NCI-H524 (cell line): ENCODE results near the gene C17orf113.
A peak's percentile ranks its signal among the peaks of the same experiment; 100 is the strongest.
"Not testable (repeated sequence)": the region's sequence is repeated elsewhere in the genome, so short reads cannot be mapped to it uniquely, and the experiment has no call there.

Experiments
- DNase-seq, 2 experiments: peaks; one replicate each; lab custom pipeline; 2025; lab: John Stamatoyannopoulos, UW

The C17orf113 gene

GRCh38 chr17:42042598-42043319 lies 7.6 kb downstream of the C17orf113 start:
- no peak for DNase-seq

GRCh38 chr17:42041619-42042018 lies 8.8 kb downstream of the C17orf113 start:
- no peak for DNase-seq

- no peak for DNase-seq
These were observed 9.6 kb downstream of the C17orf113 start for GRCh38 chr17:42040818-42041217.

GRCh38 chr17:42039794-42040763 lies 10.3 kb downstream of the C17orf113 start:
- DNase-seq: no peak

GRCh38 chr17:42038221-42038973 lies 12.0 kb downstream of the C17orf113 start:
- DNase-seq: no peak

GRCh38 chr17:42034059-42034458 lies 16.3 kb downstream of the C17orf113 start:
- DNase-seq: peak; percentile 35 to 73

- no peak for DNase-seq
These were observed 18.8 kb downstream of the C17orf113 start for GRCh38 chr17:42031584-42031983.

GRCh38 chr17:42028791-42029127 lies 21.6 kb downstream of the C17orf113 start:
- no peak for DNase-seq

GRCh38 chr17:42027961-42028790 lies 22.2 kb downstream of the C17orf113 start:
- peak in 1 of 2 experiments; percentile 50 for DNase-seq

- no peak for DNase-seq
These were observed 22.9 kb downstream of the C17orf113 start for GRCh38 chr17:42027590-42027889.

GRCh38 chr17:42026857-42027589 lies 23.4 kb downstream of the C17orf113 start:
- DNase-seq: peak in 1 of 2 experiments; percentile 56

GRCh38 chr17:42025936-42026335 lies 24.5 kb downstream of the C17orf113 start:
- no peak for DNase-seq

- DNase-seq: no peak
These were observed 25.2 kb downstream of the C17orf113 start for GRCh38 chr17:42025191-42025579.

GRCh38 chr17:42023524-42024349 lies 26.7 kb downstream of the C17orf113 start:
- DNase-seq: no peak

- DNase-seq: not testable (repeated sequence)
These were observed 29.6 kb downstream of the C17orf113 start for GRCh38 chr17:42020845-42021244.

GRCh38 chr17:42019509-42020404 lies 30.6 kb downstream of the C17orf113 start, which contains the start of gene NKIRAS2:
NKIRAS2 (plus strand) TSS chr17:42020090; CDS start chr17:42021578, 1,488 bp downstream.
- peak; percentile 81 to 86 for DNase-seq

- DNase-seq: no peak
These were observed 31.4 kb downstream of the C17orf113 start for GRCh38 chr17:42018988-42019387.

GRCh38 chr17:42018339-42018738 lies 32.1 kb downstream of the C17orf113 start:
- no peak for DNase-seq

- no peak for DNase-seq
These were observed 32.6 kb downstream of the C17orf113 start for GRCh38 chr17:42017866-42018200.
